RWPE1 (cell line): ENCODE measurements around the gene ABHD5.

Source experiments
- CTCF ChIA-PET: fragments of 350-600 bp; sonication (Branson Sonifier 250); formaldehyde crosslinking; extraction: SDS; loops from one replicate; lab custom pipeline; 2021; lab: Yijun Ruan, JAX
- POLR2A ChIA-PET: fragments of 400-600 bp; formaldehyde crosslinking; extraction: SDS; loops from one replicate; lab custom pipeline; 2020; ENCODE audit warnings: antibody characterized with exemption; ENCODE audit not compliant: low non-redundant PET; lab: Yijun Ruan, JAX
- DNase-seq: peaks from one replicate; pipeline ENCODE4 v3.0.0; 2012; ENCODE audit warnings: low spot score
- H3K27ac ChIP-seq: fragments of 450-650 bp; 2 replicates; pipeline ENCODE4 v1.5.1; 2017
- CTCF ChIP-seq: fragments of 450-650 bp; conservative IDR thresholded peaks from 2 replicates; pipeline ENCODE4 v1.5.1; 2017; ENCODE audit warnings: low read depth, mild to moderate bottlenecking

ABHD5 gene

DNA sequence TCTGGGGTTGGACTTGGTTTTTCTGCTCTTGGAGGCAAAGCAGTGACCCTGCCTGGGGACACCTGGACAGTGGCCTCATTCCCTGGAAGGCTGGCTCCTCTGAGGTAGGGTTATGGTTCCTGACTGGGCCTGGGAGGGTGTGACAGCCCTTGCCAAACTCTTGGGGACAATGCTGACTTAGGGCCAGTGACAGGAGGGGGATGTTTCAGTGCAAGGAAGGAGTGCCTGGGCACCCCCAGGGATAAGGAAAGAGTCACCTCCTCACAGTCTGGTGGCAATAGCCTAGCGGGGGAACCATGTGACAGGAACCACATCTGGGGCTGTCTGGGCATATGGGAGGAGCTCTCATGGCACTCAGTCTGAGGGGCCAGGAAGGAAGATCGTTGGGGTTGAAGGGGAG is 91.8 kb downstream of the ABHD5 start:
- ChIA-PET CTCF (no interaction called here), POLR2A (no interaction called here)
- no peak for DNase-seq
- no peak for TF ChIP-seq CTCF
- no peak overlapping the region for H3K27ac ChIP-seq
